Stimulated activated CD8-positive, alpha-beta memory T cell treated with anti-CD3 and anti-CD28 coated beads, Interleukin-12 subunit alpha, Interleukin-12 subunit beta, amount 100 ng/mL, for 24 hours (primary cell): ENCODE results near the gene ZC3H7A.

Experiments
- DNase-seq: peaks from one replicate; pipeline ENCODE4 v3.0.0-alpha.2; 2020; ENCODE audit errors: extremely low read depth

ZC3H7A gene

GRCh38 chr16:11779074-11779473 lies 18.0 kb downstream of the ZC3H7A start:
- no peak for DNase-seq

- DNase-seq = no peak
Measured at GRCh38 chr16:11774065-11774626, 22.9 kb downstream of the ZC3H7A start.

- no peak for DNase-seq
Measured at GRCh38 chr16:11768849-11769248, 28.2 kb downstream of the ZC3H7A start.

- no peak for DNase-seq
Measured at GRCh38 chr16:11762431-11762830, 34.6 kb downstream of the ZC3H7A start.

GRCh38 chr16:11759997-11760396 lies 37.1 kb downstream of the ZC3H7A start:
- no peak for DNase-seq

DNA sequence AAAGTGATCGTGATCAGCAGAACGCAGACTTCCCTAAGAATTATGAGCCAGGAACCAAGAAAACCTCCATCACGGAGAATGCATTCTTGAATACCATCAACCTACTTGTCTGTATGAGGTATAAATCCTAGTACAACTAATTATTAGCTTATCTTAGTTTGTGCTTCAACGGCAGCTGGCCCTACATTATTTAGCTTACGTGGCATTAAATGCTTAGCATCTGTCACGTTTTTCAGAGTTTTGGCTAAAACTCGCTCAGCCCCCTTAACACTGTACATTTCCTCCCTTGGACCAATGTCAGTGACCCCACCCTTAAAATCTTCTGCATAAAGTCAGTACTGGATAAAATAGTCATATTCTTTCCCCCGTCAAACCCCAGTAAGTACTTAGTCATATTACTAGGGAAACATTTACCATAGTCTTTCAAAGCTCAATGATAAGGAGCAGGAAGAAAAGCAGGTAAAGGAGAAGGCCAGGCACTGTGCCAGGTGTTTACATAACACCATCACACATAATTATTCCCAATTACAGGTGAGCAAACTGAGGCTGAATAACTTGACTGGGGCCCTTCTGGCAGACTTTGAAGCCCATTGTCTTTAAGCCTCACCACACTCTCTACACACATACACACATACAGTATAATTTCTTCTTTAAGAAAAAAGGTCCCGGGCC lies 37.8 kb downstream of the ZC3H7A start:
- DNase-seq = no peak

GRCh38 chr16:11757671-11758545 lies 39.1 kb downstream of the ZC3H7A start:
- DNase-seq = no peak

DNA sequence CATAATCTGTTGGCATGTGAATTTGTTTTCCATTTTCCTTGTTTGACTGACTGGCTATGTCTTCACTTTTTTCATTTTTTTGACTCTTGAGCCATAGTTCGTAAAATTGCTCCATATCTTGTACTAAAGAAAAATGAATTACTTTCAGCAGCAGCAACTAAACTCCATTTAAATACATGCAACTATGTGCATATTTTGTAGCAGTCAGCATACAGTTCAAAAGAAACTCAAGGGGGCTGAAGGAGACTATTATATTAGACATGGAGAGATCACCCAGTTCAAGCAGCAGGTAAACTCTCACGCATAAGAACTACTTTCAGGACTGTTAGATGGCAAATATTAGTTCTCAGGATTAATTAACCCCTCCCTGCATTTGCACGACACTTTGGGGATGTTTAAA lies 40.8 kb downstream of the ZC3H7A start:
- no peak for DNase-seq

DNA sequence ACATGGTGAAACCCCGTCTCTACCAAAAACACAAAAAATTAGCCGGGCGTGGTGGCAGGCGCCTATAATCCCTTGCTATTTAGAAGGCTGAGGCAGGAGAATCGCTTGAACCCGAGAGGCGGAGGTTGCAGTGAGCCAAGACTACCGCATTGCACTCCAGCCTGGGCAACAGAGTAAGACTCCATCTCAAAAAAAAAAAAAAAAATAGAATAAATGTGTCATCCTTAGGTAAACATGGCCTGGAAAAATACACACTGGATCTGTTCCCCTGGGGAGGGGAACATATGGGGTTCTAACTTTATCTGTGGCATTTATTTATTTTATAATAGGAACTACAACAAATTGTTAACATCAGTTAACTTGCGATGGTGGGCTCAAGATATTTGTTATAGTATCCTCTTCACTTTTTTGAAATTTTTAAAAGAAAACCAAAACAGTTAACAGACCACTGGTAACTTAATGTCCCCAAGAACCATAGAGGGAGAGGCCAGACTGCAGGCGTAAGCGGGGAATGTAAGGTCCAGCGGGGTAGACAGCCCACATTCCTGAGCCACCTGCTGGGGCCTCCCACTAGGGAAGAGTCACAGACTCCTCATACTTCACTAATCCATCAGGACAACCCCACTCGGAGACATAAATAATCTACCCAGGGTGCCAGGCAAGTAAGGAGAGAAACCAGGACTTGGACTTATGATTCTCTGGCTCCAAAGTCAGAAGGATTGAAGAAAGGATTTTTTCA lies 41.9 kb downstream of the ZC3H7A start:
- no peak for DNase-seq

DNA sequence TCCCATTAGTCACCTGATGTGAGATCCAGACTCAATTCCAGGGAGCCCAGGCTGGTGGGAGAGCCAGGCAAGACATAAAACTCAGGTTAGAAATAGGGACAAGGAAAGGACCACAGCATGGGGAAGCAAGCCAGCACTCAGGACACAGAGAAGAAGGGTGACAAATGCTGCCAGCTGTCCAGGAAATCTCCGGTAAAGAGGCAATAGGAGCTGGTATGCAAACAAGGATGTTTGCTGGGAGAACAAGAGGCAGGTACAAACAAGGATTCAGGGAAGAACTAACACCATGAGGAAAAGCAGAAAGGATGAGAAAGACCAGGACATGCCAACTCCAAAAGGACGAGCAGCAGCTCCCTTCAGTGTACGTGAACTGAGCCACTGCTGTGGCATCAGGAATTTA lies 44.2 kb downstream of the ZC3H7A start:
- no peak for DNase-seq

DNA sequence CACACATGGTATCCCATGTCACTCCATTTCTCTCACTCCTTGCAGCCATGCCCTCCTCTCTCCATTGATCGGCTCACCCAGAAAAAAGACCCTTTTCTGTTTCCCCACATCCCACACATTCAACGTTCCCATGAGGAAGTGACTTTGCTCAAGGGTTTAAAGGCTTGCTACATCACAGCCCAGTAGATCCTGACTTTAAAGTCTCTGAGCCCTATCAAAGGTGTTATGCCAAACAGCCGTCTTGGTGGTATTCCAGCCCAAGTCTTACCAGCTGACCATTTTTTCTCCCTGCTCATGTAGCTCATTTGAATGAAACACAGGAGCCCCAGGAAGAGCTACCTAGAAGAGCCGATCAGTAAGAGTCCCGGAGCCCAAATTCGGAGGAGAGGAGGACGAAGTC lies 47.0 kb downstream of the ZC3H7A start:
- no peak for DNase-seq

DNA sequence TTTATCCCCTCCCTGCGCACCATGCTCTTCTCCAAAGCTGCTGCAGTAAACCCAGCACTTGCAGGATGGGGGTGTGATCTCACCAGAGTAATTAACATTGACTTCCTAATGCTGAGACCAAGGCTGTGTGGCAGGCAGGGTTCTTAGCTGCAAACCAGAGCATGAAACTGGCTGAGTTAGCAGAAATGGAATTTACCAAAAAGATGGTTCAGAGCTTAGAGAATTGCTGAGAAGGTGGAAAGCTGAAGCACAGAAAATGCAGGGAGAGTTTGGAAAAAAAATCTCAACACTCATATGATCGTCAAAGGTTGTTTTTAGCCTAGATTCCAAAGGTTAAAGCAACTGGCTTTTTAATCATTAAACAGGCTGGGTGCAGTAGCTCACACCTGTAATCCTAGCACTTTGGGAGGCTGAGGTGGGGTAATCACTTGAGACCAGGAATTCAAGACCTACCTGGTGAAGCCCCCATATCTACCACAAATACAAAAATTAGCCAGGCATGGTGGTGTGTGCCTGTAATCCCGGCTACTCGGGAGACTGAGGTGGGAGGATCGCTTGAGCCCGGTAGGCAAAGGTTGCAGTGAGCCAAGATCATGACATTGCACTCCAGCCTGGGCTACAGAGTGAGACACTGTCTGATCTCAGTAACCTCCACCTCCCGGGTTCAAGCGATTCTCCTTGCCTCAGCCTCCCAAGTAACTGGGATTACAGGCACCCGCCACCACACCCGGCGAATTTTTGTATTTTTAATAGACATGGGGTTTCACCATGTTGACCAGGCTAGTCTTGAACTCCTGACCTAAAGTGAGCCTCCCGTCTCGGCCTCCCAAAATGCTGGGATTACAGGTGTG lies 48.4 kb downstream of the ZC3H7A start:
- no peak for DNase-seq

DNA sequence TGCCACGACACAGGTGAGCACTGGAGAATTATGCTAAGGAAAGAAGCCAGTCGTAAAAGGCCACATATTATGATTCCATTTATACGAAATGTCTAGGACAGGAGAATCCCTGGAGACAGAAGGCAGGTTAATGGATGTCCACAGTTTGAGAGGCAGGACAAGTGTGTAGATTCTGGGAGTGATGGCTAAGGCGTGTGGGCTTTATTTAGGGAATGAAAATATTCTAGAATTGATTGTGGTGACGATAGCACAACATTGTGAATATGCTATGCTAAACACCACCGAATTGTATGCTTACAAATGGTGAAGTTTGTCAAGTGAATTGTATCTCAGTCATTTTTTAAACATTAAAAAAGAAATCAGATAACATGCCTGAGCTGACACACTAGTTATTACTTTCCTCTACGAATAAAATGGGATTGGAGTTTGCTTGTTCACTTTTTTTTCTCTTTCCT lies 49.1 kb downstream of the ZC3H7A start:
- no peak for DNase-seq

DNA sequence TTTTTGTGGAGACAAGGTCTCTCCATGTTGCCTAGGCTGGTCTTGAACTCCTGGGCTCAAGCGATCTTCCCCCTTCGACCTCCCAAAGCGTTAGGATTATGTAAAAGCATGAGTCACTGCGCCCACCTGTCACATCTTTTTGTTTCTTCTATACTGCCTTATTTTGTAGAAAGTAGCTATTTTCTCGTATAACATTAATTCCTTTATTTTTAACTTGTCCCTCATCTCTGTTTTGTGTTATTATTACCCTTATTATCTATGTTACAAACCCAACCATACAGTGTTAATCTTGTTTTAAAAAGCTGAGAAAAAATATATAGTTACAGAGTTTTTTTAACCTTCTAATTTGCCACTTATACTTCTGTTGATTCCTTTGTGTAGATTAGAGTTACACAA lies 53.0 kb downstream of the ZC3H7A start:
- no peak for DNase-seq

- no peak for DNase-seq
Measured at GRCh38 chr16:11743308-11744074, 53.6 kb downstream of the ZC3H7A start.

DNA sequence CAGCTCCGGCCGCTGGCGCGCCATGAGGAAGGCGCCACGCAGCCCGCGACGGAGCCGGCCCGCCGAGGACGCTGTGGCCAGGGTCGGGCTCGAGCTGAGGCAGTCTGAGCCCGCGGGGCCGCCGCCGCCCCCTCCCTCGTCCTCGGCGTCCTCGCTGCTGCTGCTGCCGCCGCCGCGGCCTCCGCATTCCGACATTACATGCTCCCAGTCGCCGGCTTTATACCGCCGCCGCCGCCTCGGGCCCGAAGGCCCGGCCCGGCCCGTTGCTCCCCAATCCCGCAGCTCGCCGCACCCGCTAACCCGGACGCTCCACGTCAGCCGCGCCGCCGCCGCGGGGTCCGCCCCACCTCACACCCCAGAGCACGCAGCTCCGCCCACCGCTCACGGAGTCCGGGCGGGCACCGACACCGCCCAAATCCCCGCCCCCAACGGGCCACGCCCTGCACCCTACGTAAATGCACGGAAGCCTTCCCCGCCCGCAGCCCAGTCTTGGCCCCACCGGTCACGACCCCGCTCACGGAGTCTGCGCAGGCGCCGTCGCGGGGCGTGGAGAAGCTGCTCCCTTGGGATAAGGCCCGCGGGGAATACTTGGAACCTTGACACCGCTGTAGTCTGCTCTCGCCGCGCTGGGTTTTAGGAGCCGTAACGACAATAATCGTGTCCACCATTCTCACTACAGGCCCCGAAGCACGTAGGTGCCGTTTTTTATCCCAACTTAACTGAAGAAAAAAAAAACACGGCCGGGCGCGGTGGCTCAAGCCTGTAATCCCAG lies 54.3 kb downstream of the ZC3H7A start, which contains the start of gene TXNDC11:
TSS of gene TXNDC11 (minus strand) at position 322 of the 772 bp plus-strand sequence. CDS start at position 195, 127 bp downstream.
- DNase-seq = peak; percentile 97

- no peak for DNase-seq
Measured at GRCh38 chr16:11742093-11742535, 54.9 kb downstream of the ZC3H7A start.

DNA sequence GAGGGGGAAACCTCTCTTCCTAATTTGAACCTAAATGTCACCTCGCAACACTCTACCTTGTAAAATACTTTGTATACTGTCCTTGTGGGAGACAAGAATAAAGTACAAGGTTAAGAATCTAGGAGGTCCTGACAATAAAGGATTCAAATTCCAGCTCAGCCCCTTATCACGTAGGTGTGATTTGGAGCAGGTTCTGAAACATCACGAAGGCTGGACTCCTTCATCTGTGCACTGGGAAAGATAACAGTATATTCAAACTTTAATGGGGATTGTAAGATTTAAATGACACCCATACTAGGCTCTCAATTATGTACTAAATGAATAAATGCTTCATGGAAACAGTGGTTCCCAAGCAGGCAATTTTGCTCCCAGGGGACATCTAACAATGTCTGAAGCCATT lies 56.5 kb downstream of the ZC3H7A start:
- no peak for DNase-seq

- no peak for DNase-seq
Measured at GRCh38 chr16:11738742-11739544, 58.1 kb downstream of the ZC3H7A start.
